H7 (cell line): ENCODE data around the gene PLEKHA5. TPM values are rescaled to one million over a fixed set of nuclear protein-coding genes. Genes with fewer than 3 reads are reported as not detected.
"Not testable (repeated sequence)": the region's sequence is repeated elsewhere in the genome, so short reads cannot be mapped to it uniquely, and the experiment has no call there.

ENCODE experiments used
- DNase-seq: peaks from one replicate; pipeline ENCODE4 v3.0.0; 2012
- H3K27me3 ChIP-seq: 2 replicates; pipeline ENCODE4 v1.6.0; 2011; ENCODE audit warnings: mild to moderate bottlenecking, low read length; ENCODE audit not compliant: control insufficient read depth, insufficient read depth
- H3K36me3 ChIP-seq: replicated peaks from 2 replicates; pipeline ENCODE4 v1.5.1; 2011; ENCODE audit warnings: low read length; ENCODE audit not compliant: control insufficient read depth, insufficient read depth
- H3K4me3 ChIP-seq: 2 replicates; pipeline ENCODE4 v1.5.1; 2011; ENCODE audit warnings: low read depth, mild to moderate bottlenecking, control low read depth, low read length, moderate library complexity; ENCODE audit not compliant: insufficient read depth
- total RNA-seq: library from RNA; depleted of rRNA; stranded (reverse); fragments of >200 nt; shearing (Covaris generic); gene quantifications from 2 replicates; pipeline ENCODE4 v1.2.3, GENCODE V29; 2014

Gene PLEKHA5
- total RNA-seq, 1 experiment from 2014 or later = 33.9 TPM

DNA sequence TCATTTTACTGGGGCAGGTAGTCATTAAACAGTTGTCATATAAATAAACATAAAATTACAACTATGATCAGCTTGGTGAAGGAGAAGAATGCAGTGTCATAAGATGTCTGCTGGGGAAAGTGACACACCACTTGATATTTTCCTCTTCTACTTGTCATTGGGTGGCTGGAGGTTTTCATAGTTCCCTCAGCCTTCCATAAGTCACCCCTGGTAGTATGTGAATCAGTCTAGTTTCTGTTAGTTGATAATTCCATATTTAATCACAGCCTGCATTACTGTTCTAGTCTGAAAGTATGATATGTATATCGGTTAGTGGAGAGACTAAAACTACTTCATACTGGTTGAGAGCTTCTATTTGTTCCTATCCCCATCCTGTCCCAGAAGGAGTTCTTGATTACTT, 38.2 kb downstream of the PLEKHA5 start:
- Histone ChIP-seq H3K4me3 (no peak overlapping the region), H3K27me3 (no peaks in the 10 kb centered on the region), H3K36me3 (no peaks in the 10 kb centered on the region)
- no peak for DNase-seq

DNA sequence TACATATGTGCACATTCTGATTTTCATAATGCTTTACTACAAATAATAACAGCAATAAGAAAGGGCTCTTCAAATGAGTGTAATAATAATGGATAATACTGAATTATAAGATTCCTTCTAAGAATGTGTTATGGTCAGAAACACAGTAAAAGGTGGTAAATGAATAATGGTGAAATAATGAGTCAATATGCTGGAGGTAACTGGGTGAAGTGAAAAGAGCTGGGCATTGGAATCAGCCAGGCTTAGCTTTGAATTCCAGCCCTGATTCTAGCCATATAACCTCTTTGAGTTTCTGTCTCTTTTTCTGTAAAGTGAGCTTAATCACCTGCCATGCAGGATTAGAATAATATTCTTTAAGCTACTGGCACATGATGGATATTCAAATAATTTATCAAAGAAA, 39.1 kb downstream of the PLEKHA5 start:
- no peak overlapping the region for H3K4me3 ChIP-seq
- no peaks in the 10 kb centered on the region for H3K27me3 ChIP-seq
- no peak for DNase-seq
- no peaks in the 10 kb centered on the region for H3K36me3 ChIP-seq

DNA sequence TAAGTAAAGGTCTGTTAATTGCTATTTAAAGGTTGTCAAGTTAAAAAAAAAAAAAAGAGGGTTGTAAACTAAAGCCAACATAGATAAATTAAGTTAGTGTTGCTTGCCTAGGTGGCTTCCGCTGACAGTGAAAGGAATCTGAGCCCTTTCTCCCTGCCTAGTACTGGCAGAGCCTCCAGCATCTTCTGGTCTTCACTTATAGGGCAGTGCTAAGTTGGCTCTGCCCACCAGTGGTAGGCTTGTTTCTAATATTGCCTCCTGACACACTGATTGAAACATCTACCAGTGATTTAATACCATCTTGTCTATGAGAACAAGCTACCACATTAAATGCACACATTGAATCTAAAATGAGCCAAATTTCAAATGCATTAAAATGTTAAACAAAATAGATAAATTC, 39.7 kb downstream of the PLEKHA5 start:
- Histone ChIP-seq H3K4me3 (no peak overlapping the region), H3K36me3 (no peaks in the 10 kb centered on the region), H3K27me3 (no peaks in the 10 kb centered on the region)
- DNase-seq = no peak

DNA sequence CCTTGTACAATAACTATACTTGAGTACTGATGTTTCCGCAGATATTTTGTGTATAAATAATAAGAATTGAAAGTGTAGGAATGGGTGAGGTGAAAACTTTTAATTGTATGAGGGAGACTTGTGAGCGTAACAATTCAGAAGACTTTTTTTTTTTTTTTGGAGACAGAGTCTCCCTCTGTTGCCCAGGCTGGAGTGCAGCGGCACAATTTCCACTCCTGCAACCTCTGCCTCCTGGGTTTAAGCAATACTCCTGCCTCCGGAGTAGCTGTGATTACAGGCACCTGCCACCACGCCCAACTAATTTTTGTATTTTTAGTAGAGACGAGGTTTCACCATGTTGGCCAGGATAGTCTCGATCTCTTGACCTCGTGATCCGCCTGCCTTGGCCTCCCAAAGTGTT, 40.8 kb downstream of the PLEKHA5 start:
- H3K4me3 ChIP-seq, DNase-seq, H3K27me3 ChIP-seq, H3K36me3 ChIP-seq: not testable (repeated sequence)

DNA sequence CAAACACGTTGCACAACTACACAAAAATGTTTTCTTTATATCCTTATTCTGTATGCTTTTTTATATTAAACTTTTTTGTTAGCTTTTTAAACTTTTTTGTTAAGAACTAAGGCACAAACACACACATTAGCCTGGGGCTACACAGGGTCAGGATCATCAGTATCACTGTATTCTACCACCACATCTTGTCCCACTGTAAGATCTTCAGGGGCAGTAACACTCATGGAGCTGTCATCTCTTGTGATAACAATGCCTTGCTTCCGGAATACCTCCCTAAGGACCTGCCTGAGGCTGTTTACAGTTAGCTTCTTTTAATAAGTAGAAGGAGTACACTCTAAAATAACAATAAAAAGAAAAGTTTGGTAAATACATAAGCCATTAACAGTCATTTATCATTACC, 42.2 kb downstream of the PLEKHA5 start:
- no peaks in the 10 kb centered on the region for H3K36me3 ChIP-seq
- DNase-seq = no peak
- no peaks in the 10 kb centered on the region for H3K27me3 ChIP-seq
- H3K4me3 ChIP-seq = no peak overlapping the region

DNA sequence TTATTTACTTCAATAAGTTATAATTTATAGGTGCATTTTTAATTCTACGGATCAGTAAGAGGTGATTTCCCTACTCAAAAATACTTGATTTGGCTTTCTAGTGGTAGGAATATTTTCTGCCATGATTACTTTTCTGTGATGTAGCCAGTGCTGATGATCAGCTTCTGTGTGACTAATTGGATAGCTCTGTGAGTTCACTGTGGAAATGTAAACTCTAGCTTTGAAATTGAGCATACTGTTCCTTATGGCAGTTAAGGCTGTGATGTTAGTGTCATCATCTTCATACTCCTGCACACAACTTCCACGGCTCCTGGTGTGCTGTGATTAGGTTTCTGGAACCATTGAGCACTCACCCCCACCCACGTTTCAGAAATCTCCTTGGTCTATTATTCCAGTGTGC, 48.2 kb downstream of the PLEKHA5 start:
- Histone ChIP-seq H3K4me3 (no peak overlapping the region), H3K36me3 (no peaks in the 10 kb centered on the region), H3K27me3 (no peaks in the 10 kb centered on the region)
- no peak for DNase-seq

DNA sequence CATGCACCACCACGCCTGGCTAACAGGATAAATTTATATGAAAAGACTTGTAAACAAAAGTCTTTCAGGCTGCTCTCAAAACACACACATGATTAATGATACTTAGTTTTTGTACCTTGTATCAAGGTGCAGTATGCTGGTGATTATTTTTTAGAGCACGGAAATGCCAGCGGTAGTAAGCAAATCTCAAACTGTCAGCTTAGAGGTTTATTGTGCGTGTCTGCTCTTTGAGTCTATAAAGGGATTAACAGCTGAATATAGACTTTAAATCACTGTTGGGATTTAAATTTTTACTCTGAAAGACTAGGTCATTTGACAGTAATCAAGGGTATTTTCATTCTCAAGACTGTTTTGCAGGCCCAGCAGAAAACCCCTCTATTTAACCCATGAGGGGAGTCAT, 50.5 kb downstream of the PLEKHA5 start:
- H3K27me3 ChIP-seq = no peaks in the 10 kb centered on the region
- no peak overlapping the region for H3K4me3 ChIP-seq
- H3K36me3 ChIP-seq = no peaks in the 10 kb centered on the region
- no peak for DNase-seq

DNA sequence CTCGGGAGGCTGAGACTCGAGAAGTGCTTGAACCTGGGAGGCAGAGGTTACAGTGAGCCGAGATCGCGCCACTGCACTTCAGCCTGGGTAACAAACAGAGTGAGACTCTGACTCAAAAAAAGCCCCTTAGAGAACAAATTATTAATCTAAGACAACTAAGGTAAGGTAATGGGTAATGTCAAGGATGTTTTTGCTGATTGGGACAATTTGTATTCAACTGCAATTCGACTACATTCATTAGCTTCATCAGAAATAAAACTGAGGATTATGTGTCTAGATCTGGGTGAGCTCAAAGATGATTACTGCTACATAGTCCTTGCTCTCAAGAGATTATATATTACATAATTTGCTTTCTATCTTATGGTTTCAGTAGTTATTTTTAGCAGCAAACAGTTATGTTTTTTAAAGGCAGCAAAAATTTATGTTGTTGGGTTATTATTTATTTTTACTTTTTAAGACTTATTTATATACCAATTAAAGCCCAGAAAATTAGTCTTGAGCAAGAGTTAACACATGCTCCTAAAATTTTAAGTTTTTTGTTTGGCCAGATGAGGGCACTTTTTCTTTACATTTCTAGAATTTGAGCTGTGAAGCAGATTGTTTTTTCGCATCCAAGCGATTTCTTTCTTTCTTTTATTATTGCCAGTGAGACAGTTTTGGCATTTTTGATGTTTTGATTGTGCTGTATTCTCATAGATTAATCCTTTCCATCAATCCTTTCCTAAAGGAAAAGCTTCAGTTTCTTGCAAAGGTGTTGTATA, 52.3 kb downstream of the PLEKHA5 start:
- Histone ChIP-seq H3K27me3 (no peaks in the 10 kb centered on the region), H3K36me3 (no peaks in the 10 kb centered on the region), H3K4me3 (no peak overlapping the region)
- no peak for DNase-seq

DNA sequence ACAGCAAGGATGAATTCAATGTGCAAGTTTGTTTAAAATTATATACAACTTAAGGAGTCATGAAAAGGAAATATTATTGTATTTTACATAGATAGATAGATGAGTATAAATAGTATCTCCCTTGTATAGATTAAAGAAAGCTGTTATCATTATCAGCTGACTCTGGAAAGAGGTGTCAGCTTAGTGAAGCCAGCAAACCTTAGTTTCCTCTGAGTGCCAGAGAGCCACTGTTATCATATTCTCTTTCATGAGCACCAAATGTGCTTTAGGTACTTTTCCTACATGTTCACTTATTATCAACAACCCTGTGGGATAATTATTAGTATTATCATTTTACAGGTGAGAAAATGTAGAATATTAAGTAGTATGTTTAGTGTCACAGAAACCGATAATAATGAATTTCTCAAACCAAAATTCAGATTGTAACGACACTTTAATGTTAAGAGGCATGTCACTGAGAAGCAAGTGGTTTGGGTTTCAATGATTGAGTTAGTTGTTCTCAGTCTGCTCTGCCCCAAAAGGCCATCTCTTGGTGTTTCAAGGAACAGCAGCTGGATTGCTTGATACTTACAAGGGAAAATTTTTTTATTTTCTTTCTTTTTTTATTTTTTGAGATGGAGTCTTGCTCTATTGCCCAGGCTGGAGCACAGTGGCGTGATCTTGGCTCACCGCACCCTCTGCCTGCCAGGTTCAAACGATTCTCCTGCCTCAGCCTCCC, 53.7 kb downstream of the PLEKHA5 start:
- no peak for DNase-seq
- no peaks in the 10 kb centered on the region for H3K36me3 ChIP-seq
- H3K4me3 ChIP-seq = no peak overlapping the region
- no peaks in the 10 kb centered on the region for H3K27me3 ChIP-seq

DNA sequence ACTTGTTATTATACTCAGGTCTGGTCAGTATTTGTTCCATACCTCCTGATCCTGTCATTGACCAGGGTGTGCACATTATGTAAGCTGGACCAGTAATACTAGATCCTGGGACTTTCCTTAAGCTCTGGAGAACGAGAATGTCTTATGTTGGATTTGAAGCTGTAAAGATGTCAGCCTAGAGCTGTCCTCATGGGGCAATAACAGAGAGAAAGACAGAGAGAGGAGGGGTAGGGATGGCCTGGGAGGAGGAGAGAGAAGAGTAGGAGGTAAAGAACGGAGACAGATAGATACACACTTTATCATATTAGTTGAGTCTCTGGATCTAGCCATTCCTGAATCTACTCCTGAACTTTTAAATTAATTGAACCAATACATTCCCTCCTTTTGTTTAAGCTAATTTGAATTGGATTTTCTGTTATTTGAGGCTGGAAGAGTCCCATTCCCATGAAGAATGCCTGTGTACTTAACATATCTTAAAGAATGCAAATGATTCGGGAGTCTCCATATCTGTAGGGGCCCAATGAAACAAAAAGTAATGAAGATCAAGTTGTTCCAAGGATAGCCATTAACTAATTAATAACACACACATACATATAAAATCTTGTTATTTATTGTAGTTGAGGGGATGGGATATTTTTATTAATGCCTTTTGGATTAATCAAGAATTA, 55.9 kb downstream of the PLEKHA5 start:
- Histone ChIP-seq H3K27me3 (no peaks in the 10 kb centered on the region), H3K4me3 (no peak overlapping the region), H3K36me3 (no peaks in the 10 kb centered on the region)
- no peak for DNase-seq

DNA sequence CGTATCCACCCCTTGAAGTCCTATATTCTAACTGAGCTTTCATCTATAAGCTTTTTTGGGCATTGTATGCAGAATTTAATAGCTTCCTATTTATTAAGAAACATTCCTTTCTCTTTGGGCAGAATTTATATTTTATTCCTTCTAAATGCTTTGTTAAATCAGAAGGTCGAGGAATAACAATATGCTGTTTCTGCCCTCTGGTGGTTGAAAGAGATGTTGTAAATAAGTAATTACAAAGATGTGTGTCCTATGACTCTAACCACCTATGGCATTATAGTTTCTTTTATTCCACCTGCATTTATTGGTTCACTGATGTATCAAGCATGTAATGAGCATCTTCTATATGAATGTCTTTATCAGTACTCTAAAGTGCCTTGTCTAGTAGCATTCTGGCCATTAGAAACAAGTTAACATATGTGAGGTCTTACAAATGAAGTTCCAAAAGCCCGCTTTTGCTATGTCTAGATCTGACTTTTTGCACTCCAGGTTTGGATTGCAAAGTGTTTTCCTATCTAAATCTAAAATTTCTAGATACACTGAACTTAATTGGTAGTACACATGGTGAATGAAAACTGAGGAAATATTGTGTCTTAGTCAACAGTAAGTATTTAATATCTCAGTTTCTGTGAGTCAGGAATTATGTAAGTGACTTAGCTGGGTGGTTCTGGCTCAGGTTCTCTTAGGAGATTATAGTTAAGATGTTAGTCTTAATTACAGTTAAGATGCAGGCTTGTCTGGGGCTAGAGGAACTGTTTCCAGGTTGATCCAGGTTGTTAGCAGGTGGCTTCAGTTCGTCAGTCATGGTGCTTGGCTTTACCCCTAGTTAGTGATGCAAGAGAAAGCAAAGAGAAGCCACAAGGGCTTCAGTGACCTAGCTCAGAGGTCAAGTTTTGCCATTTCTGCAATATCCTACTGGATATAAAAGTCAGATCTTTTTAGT, 57.5 kb downstream of the PLEKHA5 start:
- no peak for DNase-seq
- Histone ChIP-seq H3K36me3 (no peaks in the 10 kb centered on the region), H3K27me3 (no peaks in the 10 kb centered on the region), H3K4me3 (no peak overlapping the region)

DNA sequence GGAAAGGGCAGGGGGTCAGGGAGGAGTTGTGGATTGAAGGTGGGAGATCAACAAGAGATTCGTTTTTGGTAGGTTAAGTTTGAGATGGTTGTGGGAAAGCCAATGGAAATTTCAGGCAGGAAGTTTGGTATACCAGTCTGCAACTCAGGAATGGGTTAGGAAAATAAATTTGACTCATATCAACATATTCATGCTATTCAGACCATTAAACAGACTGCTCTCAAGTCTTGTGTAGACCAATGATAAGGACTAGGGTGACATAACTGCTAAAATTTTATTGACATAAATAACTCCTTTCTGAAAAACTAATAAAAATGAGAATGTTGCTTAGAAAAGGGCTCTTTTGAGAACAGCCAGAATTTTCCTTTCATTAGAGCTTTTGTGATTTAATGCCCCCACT, 60.0 kb downstream of the PLEKHA5 start:
- Histone ChIP-seq H3K36me3 (no peaks in the 10 kb centered on the region), H3K4me3 (no peak overlapping the region), H3K27me3 (no peaks in the 10 kb centered on the region)
- DNase-seq = no peak

DNA sequence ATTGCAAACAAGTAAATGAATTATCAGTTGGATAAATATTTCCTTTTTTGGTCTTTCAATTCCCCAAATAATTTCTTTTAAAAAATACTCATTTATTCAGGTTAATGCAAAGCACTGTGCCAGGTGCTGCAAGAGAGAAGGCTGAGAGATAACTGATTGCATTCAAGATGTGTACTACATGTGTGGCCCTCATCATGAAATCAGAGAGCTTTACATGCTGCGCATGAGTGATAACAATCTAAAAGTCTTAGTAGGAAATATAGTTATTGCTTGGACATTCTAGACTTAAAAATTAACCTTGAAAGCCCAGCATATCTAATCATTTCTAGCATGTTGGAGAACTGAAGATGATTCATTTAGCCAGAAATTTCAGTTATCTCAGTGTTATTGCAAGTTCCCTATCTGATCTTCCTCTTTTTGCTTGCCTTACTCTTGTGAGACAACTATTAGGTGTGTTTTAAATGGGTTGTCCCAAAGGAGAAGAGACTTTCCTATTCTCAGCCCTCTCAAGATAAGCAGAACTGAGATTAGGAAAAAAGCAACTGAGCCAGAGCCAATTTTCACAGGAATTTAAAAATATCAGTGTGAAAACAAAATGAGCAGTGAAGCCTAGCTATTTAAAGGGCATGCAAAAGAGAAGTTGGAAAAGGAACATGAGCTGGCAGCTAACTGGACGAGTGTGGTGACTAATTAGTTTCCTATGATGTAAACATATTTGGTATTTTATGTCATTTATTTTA, 60.9 kb downstream of the PLEKHA5 start:
- no peaks in the 10 kb centered on the region for H3K27me3 ChIP-seq
- H3K4me3 ChIP-seq = no peak overlapping the region
- DNase-seq = no peak
- no peaks in the 10 kb centered on the region for H3K36me3 ChIP-seq

DNA sequence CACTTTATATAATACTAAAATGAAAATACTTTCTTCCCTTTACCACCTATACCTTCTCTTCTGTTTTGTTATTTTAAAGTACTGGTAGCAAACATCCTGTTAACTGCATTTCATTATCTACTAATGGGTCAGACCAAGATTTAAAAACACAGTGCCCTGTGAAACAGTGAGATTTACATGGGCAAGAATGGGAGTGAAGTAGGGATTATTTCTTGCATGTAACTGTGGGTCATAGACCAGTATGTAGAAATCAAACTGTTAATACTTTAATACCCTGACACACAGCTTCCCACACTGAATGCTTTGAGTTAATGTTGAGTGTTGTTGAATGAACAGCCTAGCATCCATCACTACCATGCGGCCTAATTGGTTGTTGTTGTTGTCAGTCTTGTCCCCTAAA, 61.6 kb downstream of the PLEKHA5 start:
- H3K4me3 ChIP-seq = no peak overlapping the region

More for the DNA sequence above, 61.6 kb downstream of the PLEKHA5 start:
- Histone ChIP-seq H3K27me3 (no peaks in the 10 kb centered on the region), H3K36me3 (no peaks in the 10 kb centered on the region)
- no peak for DNase-seq
